ENCODE data around the gene MDC1. TPM values are rescaled to one million over a fixed set of nuclear protein-coding genes. Genes with fewer than 3 reads are reported as not detected.

MDC1 gene
- total RNA-seq, 1 donor = 6.4 TPM

DNA sequence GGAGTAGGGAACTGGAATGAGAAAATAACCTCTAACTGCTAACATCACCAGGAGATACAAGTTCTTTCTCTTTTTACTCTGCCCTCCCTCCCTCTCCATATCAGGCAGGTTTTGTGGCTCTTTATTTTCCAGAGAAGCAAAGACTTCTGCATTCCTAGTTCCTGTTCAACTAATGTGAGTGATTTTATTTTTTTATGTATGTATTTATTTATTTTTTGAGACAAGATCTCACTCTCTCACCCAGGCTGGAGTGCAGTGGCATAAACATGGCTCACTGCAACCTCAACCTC is 33.2 kb upstream of the MDC1 start:
- Histone ChIP-seq H3K4me1 (ENCODE audit: insufficient read depth, low read length) (peaks cover 21% of the 10 kb centered on the region), H3K9me3 (ENCODE audit: low read depth, low read length) (no peaks in the 10 kb centered on the region), H3K27me3 (ENCODE audit: insufficient read depth, low read length) (no peaks in the 10 kb centered on the region), H3K4me3 (ENCODE audit: low read length) (no peak overlapping the region)

- no peaks in the 10 kb centered on the region for H3K27me3 ChIP-seq (ENCODE audit: insufficient read depth, low read length)
- no peaks in the 10 kb centered on the region for H3K9me3 ChIP-seq (ENCODE audit: low read depth, low read length)
- peaks cover 23% of the 10 kb centered on the region for H3K4me1 ChIP-seq (ENCODE audit: insufficient read depth, low read length)
- H3K4me3 ChIP-seq (ENCODE audit: low read length) = no peak overlapping the region
These were observed 32.7 kb upstream of the MDC1 start for GRCh38 chr6:30749554-30750378.

DNA sequence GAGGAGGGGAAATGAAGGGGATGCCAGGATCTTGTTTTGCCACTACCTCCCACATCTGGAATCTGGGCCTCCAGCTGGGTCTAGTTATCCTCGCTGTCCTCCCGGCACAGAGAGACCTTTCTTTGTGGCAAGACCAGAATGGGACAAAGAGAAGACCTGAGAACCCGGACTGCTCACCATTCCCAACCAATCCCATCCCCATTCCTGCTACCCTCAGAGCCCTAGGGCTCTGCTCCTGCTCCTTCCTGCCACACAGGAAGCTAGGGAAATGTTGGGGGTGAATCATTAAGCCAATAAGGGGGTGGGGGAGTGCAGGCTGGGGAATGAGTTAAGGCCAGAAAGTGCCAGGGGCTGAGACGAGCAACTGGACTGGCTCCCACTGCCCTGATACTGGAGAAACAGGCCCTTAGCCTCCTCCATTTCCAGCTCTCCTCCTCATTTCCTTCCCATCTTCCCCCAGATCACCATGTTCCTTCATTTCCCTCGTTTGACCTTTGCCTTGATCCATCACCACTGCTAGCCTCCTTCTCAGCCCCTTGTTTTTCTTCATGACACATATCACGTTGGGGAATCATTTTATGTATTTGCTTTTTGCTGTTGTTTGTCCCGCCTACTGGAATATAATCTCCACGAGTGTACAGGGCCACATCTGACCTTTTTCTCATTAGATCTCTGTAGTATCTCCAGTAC is 31.9 kb upstream of the MDC1 start:
- H3K4me3 ChIP-seq (ENCODE audit: low read length) = no peak overlapping the region
- H3K4me1 ChIP-seq (ENCODE audit: insufficient read depth, low read length) = peaks cover 27% of the 10 kb centered on the region
- H3K9me3 ChIP-seq (ENCODE audit: low read depth, low read length) = no peaks in the 10 kb centered on the region
- no peaks in the 10 kb centered on the region for H3K27me3 ChIP-seq (ENCODE audit: insufficient read depth, low read length)

- H3K4me3 ChIP-seq (ENCODE audit: low read length) = no peak overlapping the region
- H3K27me3 ChIP-seq (ENCODE audit: insufficient read depth, low read length) = no peaks in the 10 kb centered on the region
- H3K4me1 ChIP-seq (ENCODE audit: insufficient read depth, low read length) = peaks cover 33% of the 10 kb centered on the region
- H3K9me3 ChIP-seq (ENCODE audit: low read depth, low read length) = no peaks in the 10 kb centered on the region
These were observed 31.1 kb upstream of the MDC1 start for GRCh38 chr6:30747902-30748769.

DNA sequence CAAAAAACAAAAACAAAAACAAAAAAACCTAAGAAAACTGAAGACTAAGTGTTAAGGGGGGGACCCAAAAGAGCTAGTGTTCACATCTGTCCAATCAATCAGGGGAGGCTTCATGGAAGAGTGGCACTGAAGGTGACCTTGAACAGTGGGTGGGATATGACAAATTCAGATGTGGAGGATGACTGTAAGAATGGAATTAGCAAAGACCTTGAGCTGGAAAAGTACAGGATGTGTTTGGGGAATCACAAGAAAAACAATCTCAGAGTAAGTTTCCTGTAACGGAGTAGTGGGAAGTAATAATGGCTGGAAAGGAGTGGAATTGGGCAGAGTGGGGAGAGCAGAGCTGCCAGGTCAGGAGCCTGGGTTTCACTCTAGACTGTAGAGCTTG is 30.2 kb upstream of the MDC1 start:
- Histone ChIP-seq H3K4me1 (ENCODE audit: insufficient read depth, low read length) (peaks cover 28% of the 10 kb centered on the region), H3K4me3 (ENCODE audit: low read length) (no peak overlapping the region), H3K27me3 (ENCODE audit: insufficient read depth, low read length) (no peaks in the 10 kb centered on the region), H3K9me3 (ENCODE audit: low read depth, low read length) (no peaks in the 10 kb centered on the region)

- peaks cover 39% of the 10 kb centered on the region for H3K4me1 ChIP-seq (ENCODE audit: insufficient read depth, low read length)
- H3K9me3 ChIP-seq (ENCODE audit: low read depth, low read length) = no peaks in the 10 kb centered on the region
- H3K27me3 ChIP-seq (ENCODE audit: insufficient read depth, low read length) = no peaks in the 10 kb centered on the region
- H3K4me3 ChIP-seq (ENCODE audit: low read length) = peak within 1 kb of the TSS; percentile 76
These were observed 27.1 kb upstream of the MDC1 start, which contains the start of gene IER3 for GRCh38 chr6:30744054-30744805. Gene IER3, minus strand, starts transcription at chr6:30744547. Its CDS starts 29 bp downstream, at chr6:30744518.

- H3K9me3 ChIP-seq (ENCODE audit: low read depth, low read length) = no peaks in the 10 kb centered on the region
- H3K27me3 ChIP-seq (ENCODE audit: insufficient read depth, low read length) = no peaks in the 10 kb centered on the region
- peak overlapping the region; percentile 76 for H3K4me3 ChIP-seq (ENCODE audit: low read length)
- peaks cover 39% of the 10 kb centered on the region for H3K4me1 ChIP-seq (ENCODE audit: insufficient read depth, low read length)
These were observed 26.3 kb upstream of the MDC1 start for GRCh38 chr6:30743099-30744053.

- H3K4me1 ChIP-seq (ENCODE audit: insufficient read depth, low read length) = peaks cover 47% of the 10 kb centered on the region
- peak within 1 kb of the TSS; percentile 76 for H3K4me3 ChIP-seq (ENCODE audit: low read length)
These were observed 25.4 kb upstream of the MDC1 start, which contains the start of gene FLOT1 for GRCh38 chr6:30742316-30743098. Gene FLOT1, minus strand, starts transcription at chr6:30742687. Its CDS starts 498 bp downstream, at chr6:30742189.

DNA sequence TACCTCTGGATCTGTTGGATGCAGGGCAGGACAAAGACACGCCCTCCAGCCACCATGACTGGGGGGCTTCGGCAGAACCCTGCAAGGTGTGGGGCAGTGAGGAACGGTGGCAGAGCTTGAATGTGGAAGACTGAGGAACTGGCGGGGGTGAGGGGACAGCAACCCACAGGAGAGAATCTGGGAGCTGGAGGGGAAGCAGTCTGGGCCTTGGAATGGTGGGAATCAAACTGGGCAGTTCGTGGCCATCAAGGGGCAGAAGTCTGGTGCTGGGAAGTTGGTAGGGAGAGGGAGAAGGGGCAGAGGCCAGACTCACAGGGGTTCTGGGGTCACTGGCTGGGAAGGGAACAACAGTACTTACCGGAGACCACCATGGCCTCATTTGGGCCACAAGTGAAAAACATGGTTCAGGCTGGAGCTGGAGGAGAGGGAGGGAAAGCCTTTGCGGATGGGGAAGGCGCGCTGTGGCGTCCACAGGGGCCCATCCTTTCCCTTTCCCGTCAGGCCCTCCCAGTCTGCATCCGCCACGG is 24.8 kb upstream of the MDC1 start:
- Histone ChIP-seq H3K27me3 (ENCODE audit: insufficient read depth, low read length) (no peaks in the 10 kb centered on the region), H3K4me1 (ENCODE audit: insufficient read depth, low read length) (peaks cover 54% of the 10 kb centered on the region), H3K9me3 (ENCODE audit: low read depth, low read length) (no peaks in the 10 kb centered on the region), H3K4me3 (ENCODE audit: low read length) (peak overlapping the region; percentile 76)

More at GRCh38 chr6:30742316-30743098, 25.4 kb upstream of the MDC1 start, which contains the start of gene FLOT1:
- Histone ChIP-seq H3K27me3 (ENCODE audit: insufficient read depth, low read length) (no peaks in the 10 kb centered on the region), H3K9me3 (ENCODE audit: low read depth, low read length) (no peaks in the 10 kb centered on the region)

DNA sequence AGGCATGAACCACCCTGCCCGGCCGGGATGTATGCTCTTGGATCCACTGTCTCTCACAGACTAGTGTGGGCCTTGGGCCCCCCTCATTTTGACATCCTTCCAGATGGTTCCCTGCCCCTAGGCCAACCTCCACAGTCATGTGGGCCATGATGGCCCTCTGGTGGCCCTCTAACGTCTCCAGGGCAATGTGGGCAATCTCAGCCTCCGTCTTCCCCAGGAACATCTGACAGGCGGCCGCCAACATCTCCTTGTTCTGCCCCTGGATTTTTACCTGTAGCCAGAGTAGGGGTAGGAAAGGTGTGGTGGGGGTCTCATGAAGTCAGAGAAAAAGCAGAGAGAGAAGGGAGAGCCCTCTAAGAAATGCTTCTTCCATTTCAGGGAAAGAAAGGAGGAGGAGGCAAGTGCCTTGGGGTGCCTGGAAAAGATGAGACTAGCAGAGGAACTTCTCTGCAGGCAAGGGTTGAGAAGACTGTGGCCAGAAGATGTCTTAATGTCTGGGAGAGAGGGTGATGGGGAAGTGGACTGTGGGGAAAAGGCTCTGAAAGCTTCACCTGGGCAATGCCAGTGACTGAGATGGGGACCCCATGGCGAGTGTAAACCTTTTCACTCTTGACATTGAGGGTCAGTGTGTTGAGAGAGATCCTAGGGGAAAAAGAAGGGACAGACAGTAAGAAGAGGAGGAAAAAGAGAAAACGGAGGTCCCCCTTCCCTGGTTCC is 24.1 kb upstream of the MDC1 start:
- H3K4me1 ChIP-seq (ENCODE audit: insufficient read depth, low read length) = peaks cover 60% of the 10 kb centered on the region
- no peaks in the 10 kb centered on the region for H3K27me3 ChIP-seq (ENCODE audit: insufficient read depth, low read length)
- H3K4me3 ChIP-seq (ENCODE audit: low read length) = peak overlapping the region; percentile 76
- H3K9me3 ChIP-seq (ENCODE audit: low read depth, low read length) = no peaks in the 10 kb centered on the region

- Histone ChIP-seq H3K4me1 (ENCODE audit: insufficient read depth, low read length) (peaks cover 67% of the 10 kb centered on the region), H3K4me3 (ENCODE audit: low read length) (no peak overlapping the region), H3K9me3 (ENCODE audit: low read depth, low read length) (no peaks in the 10 kb centered on the region), H3K27me3 (ENCODE audit: insufficient read depth, low read length) (no peaks in the 10 kb centered on the region)
These were observed 23.4 kb upstream of the MDC1 start for GRCh38 chr6:30740540-30740870.

DNA sequence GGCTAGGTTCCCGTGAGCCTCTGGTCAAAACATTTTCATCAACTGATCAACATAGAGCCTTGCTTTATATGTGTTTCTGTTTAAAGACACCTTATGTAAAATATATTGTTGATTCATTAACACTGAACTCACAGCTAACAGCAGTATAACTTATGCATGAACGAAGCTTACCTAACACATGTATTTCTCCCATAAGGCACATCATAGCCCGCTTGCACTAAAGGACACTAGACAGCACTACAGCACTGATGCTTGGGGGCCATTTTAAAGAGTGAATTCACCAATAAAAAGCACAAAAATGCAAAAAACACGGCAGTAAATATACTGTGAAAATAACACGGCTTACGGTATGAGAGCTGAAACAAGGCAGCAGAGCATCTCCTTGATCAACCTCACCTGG is 21.5 kb upstream of the MDC1 start:
- Histone ChIP-seq H3K4me3 (ENCODE audit: low read length) (no peak overlapping the region), H3K27me3 (ENCODE audit: insufficient read depth, low read length) (no peaks in the 10 kb centered on the region), H3K4me1 (ENCODE audit: insufficient read depth, low read length) (peaks cover 67% of the 10 kb centered on the region), H3K9me3 (ENCODE audit: low read depth, low read length) (no peaks in the 10 kb centered on the region)

Data from mononuclear cell (primary cell).